CD14-positive monocyte (primary cell): ENCODE measurements around the gene ITGB1BP2. TPM values are rescaled to one million over a fixed set of nuclear protein-coding genes. Genes with fewer than 3 reads are reported as not detected.

ENCODE experiments used
- DNase-seq, 3 donors: peaks; one replicate each; pipeline ENCODE4 v3.0.0-alpha.2; 2011 to 2022
- H2AFZ ChIP-seq: 2 replicates; pipeline ENCODE4 v1.6.0; 2012; ENCODE audit warnings: mild to moderate bottlenecking, low read depth, low read length, inconsistent platforms; ENCODE audit not compliant: insufficient read depth, poor library complexity, severe bottlenecking
- H3K27ac ChIP-seq, 2 donors: 1 replicate in 1 of 2; 2 replicates in 1 of 2; pipeline ENCODE4 v1.5.1; 2012 to 2013; ENCODE audit warnings: low read length in 2 of 2, control low read depth in 1 of 2, inconsistent platforms in 1 of 2, low read depth in 1 of 2, mild to moderate bottlenecking in 1 of 2
- H3K27me3 ChIP-seq, 2 donors: one replicate each; pipeline versions ENCODE4 v1.6.0 to v1.6.1; 2011 to 2013; ENCODE audit warnings: low read length in 2 of 2; ENCODE audit not compliant: control insufficient read depth in 2 of 2, insufficient read depth in 2 of 2
- H3K36me3 ChIP-seq, 2 donors: replicated peaks in 1 of 2; 1 replicate in 1 of 2; 2 replicates in 1 of 2; pipeline versions ENCODE4 v1.5.1 to v1.6.1; 2012 to 2013; ENCODE audit warnings: low read length in 2 of 2, control low read depth in 1 of 2, inconsistent platforms in 1 of 2, mild to moderate bottlenecking in 1 of 2; ENCODE audit not compliant: insufficient read depth in 2 of 2, control insufficient read depth in 1 of 2
- H3K4me1 ChIP-seq, 2 donors: 1 replicate in 1 of 2; 2 replicates in 1 of 2; pipeline versions ENCODE4 v1.5.1 to v1.6.1; 2012 to 2013; ENCODE audit warnings: low read length in 2 of 2, control low read depth in 1 of 2, inconsistent platforms in 1 of 2, mild to moderate bottlenecking in 1 of 2, moderate library complexity in 1 of 2; ENCODE audit not compliant: insufficient read depth in 2 of 2, control insufficient read depth in 1 of 2
- H3K4me2 ChIP-seq: replicated peaks from 2 replicates; pipeline ENCODE3; 2012; ENCODE audit warnings: low read length, moderate library complexity, mild to moderate bottlenecking; ENCODE audit not compliant: poor library complexity, severe bottlenecking; ENCODE audit errors: extremely low read depth
- H3K4me3 ChIP-seq, 3 experiments: fragments of 200-600 bp in 1 of 3; sonication (generic) in 1 of 3; replicated peaks in 1 of 3; 1 replicate in 2 of 3; 2 replicates in 1 of 3; pipeline ENCODE4 v1.5.1; 2011 to 2013; ENCODE audit warnings: low read length in 3 of 3, mild to moderate bottlenecking in 3 of 3, control low read depth in 2 of 3, low read depth in 2 of 3, inconsistent platforms in 1 of 3, moderate library complexity in 1 of 3
- H3K79me2 ChIP-seq: 2 replicates; pipeline ENCODE4 v1.6.0; 2012; ENCODE audit warnings: mild to moderate bottlenecking, control low read depth, inconsistent platforms, low read length, moderate library complexity; ENCODE audit not compliant: insufficient read depth
- H3K9ac ChIP-seq: 2 replicates; pipeline ENCODE4 v1.6.0; 2017; ENCODE audit warnings: low read length, mild to moderate bottlenecking; ENCODE audit not compliant: insufficient read depth, poor library complexity, severe bottlenecking
- H3K9me3 ChIP-seq, 2 donors: replicated peaks in 1 of 2; 1 replicate in 1 of 2; 2 replicates in 1 of 2; pipeline versions ENCODE4 v1.5.1 to v1.6.1; 2012 to 2013; ENCODE audit warnings: low read length in 2 of 2, control low read depth in 1 of 2; ENCODE audit not compliant: control insufficient read depth in 1 of 2, insufficient read depth in 1 of 2
- H4K20me1 ChIP-seq: 2 replicates; pipeline ENCODE4 v1.6.0; 2012; ENCODE audit warnings: mild to moderate bottlenecking, low read length, control low read depth, moderate library complexity; ENCODE audit not compliant: insufficient read depth
- H3K27ac Mint-ChIP-seq, 7 donors: one replicate each; pipeline ENCODE4 v1.8.0; 2020; ENCODE audit warnings: mild to moderate bottlenecking in 7 of 7, mixed read lengths in 7 of 7, moderate library complexity in 6 of 7, inconsistent platforms in 2 of 7
- H3K27me3 Mint-ChIP-seq, 3 donors: one replicate each; pipeline ENCODE4 v1.8.0; 2021 to 2022; ENCODE audit warnings: low read depth in 3 of 3, mild to moderate bottlenecking in 3 of 3, mixed read lengths in 3 of 3, moderate library complexity in 3 of 3, inconsistent platforms in 1 of 3
- H3K36me3 Mint-ChIP-seq, 2 donors: one replicate each; pipeline ENCODE4 v1.8.0; 2020; ENCODE audit warnings: mixed read lengths in 2 of 2, inconsistent platforms in 1 of 2, mild to moderate bottlenecking in 1 of 2
- H3K4me1 Mint-ChIP-seq: one replicate; pipeline ENCODE4 v1.8.0; 2020; ENCODE audit warnings: mild to moderate bottlenecking, mixed read lengths
- H3K4me3 Mint-ChIP-seq, 2 donors: one replicate each; pipeline ENCODE4 v1.8.0; 2020; ENCODE audit warnings: mild to moderate bottlenecking in 2 of 2, mixed read lengths in 2 of 2, moderate library complexity in 1 of 2
- H3K9me3 Mint-ChIP-seq, 7 donors: one replicate each; pipeline ENCODE4 v1.8.0; 2020 to 2022; ENCODE audit warnings: mixed read lengths in 7 of 7, mild to moderate bottlenecking in 6 of 7, moderate library complexity in 6 of 7, inconsistent platforms in 2 of 7
- CTCF ChIP-seq: fragments of 200-600 bp; IDR thresholded peaks from one replicate; pipeline ENCODE4 v1.8.0; 2022; ENCODE audit warnings: antibody characterized with exemption, mild to moderate bottlenecking
- WGBS: methylation state at CpG from one replicate; pipeline ENCODE4 v1.1.5; 2013; ENCODE audit warnings: missing lambda C conversion rate; ENCODE audit not compliant: insufficient coverage; 5-methylcytosine and 5-hydroxymethylcytosine counted together
- intact Hi-C, 2 donors: fragments of 100-400 bp; cut with micrococcal nuclease; formaldehyde crosslinking; loops; one replicate each; pipeline versions ENCODE4 v1.15.0 to v1.15.1; 2023
- polyA plus RNA-seq, 3 donors: library from polyadenylated mRNA; depleted of rRNA in 1 of 3; unstranded in 2 of 3; stranded (reverse) in 1 of 3; fragments of 300-500 nt in 2 of 3; fragments of >200 nt in 1 of 3; fragmentation: Illumina TruSeq in 2 of 3; gene quantifications; 1 replicate in 2 of 3; 2 replicates in 1 of 3; pipeline ENCODE4 v1.2.3, GENCODE V29; 2012 to 2021

ITGB1BP2 gene
- polyA plus RNA-seq, 3 donors: 1.2 TPM; not detected in 2

GRCh38 chrX:71292669-71293365 is 8.7 kb upstream of the ITGB1BP2 start:
- intact Hi-C loops: loop anchor here in 1 of 2 donors (10.0 kb wide), 1 partner anchor 82 kb away; no protein-coding TSS in a partner anchor
- H3K79me2 ChIP-seq: peaks cover 46% of the 10 kb centered on the region
- WGBS: no CpG with 5 or more reads among the region's 7 CpGs
- no peak overlapping the region for H3K4me3 ChIP-seq
- DNase-seq: no peak
- H3K9me3 ChIP-seq: no peaks in the 10 kb centered on the region
- no peak overlapping the region for H3K9ac ChIP-seq
- Mint-ChIP-seq H3K27ac (no peak overlapping the region), H3K27me3 (peaks cover 0 to 4% (median 0%) of the 10 kb centered on the region in 3 donors), H3K4me1 (peaks cover 2% of the 10 kb centered on the region), H3K4me3 (no peak overlapping the region), H3K9me3 (no peaks in the 10 kb centered on the region), H3K36me3 (peaks cover 45 to 78% of the 10 kb centered on the region in 2 donors)
- no peak overlapping the region for H2AFZ ChIP-seq
- no peak for TF ChIP-seq CTCF
- H3K36me3 ChIP-seq: peaks cover 64 to 72% of the 10 kb centered on the region in 2 donors
- no peak overlapping the region for H3K4me2 ChIP-seq
- H4K20me1 ChIP-seq: peaks cover 49% of the 10 kb centered on the region
- H3K27ac ChIP-seq: no peak overlapping the region
- H3K27me3 ChIP-seq: no peaks in the 10 kb centered on the region
- no peaks in the 10 kb centered on the region for H3K4me1 ChIP-seq

- Mint-ChIP-seq H3K9me3 (peaks cover 0 to 6% (median 0%) of the 10 kb centered on the region in 7 donors), H3K4me1 (no peaks in the 10 kb centered on the region), H3K36me3 (peaks cover 59 to 91% of the 10 kb centered on the region in 2 donors), H3K27ac (no peak overlapping the region), H3K4me3 (no peak overlapping the region), H3K27me3 (peaks cover 0 to 5% (median 0%) of the 10 kb centered on the region in 3 donors)
- intact Hi-C loops: loop anchor here in 1 of 2 donors (10.0 kb wide), 1 partner anchor 78 kb away; no protein-coding TSS in a partner anchor
- no peaks in the 10 kb centered on the region for H3K9me3 ChIP-seq
- no peak overlapping the region for H3K9ac ChIP-seq
- H3K4me1 ChIP-seq: no peaks in the 10 kb centered on the region
- no peak overlapping the region for H3K4me2 ChIP-seq
- no peak overlapping the region for H2AFZ ChIP-seq
- H3K4me3 ChIP-seq: no peak overlapping the region
- no peak for TF ChIP-seq CTCF
- H3K27ac ChIP-seq: no peak overlapping the region
- H4K20me1 ChIP-seq: peaks cover 17% of the 10 kb centered on the region
- no peaks in the 10 kb centered on the region for H3K27me3 ChIP-seq
- no peak for DNase-seq
- H3K79me2 ChIP-seq: peaks cover 8% of the 10 kb centered on the region
- WGBS: 100% methylated on average over 3 of the region's 6 CpGs
- peaks cover 75 to 88% of the 10 kb centered on the region in 2 donors for H3K36me3 ChIP-seq
Observed at GRCh38 chrX:71296806-71297205, 4.7 kb upstream of the ITGB1BP2 start.
